OCI-LY3 (cell line): ENCODE results near the gene PEX10.

Source experiments
- CTCF ChIP-seq: fragments of 200-600, 300-600 bp; sonication (generic); IDR thresholded peaks from 2 replicates; pipeline ENCODE4 v1.5.1; 2014; ENCODE audit warnings: antibody characterized with exemption, low read length, low read depth
- EZH2phosphoT487 ChIP-seq: fragments of 200-600 bp; shearing (Covaris generic); IDR thresholded peaks from 2 replicates; pipeline ENCODE4 v1.6.1; 2018; ENCODE audit warnings: antibody characterized with exemption, mixed run types, low read depth

GRCh38 chr1:2419416-2419815 is 7.1 kb upstream of the PEX10 start:
- TF ChIP-seq CTCF (no peak), EZH2phosphoT487 (no peak)
